ENCODE data around the gene NPEPL1.
"Not testable (repeated sequence)": the region's sequence is repeated elsewhere in the genome, so short reads cannot be mapped to it uniquely, and the experiment has no call there.

NPEPL1 gene, protein sequence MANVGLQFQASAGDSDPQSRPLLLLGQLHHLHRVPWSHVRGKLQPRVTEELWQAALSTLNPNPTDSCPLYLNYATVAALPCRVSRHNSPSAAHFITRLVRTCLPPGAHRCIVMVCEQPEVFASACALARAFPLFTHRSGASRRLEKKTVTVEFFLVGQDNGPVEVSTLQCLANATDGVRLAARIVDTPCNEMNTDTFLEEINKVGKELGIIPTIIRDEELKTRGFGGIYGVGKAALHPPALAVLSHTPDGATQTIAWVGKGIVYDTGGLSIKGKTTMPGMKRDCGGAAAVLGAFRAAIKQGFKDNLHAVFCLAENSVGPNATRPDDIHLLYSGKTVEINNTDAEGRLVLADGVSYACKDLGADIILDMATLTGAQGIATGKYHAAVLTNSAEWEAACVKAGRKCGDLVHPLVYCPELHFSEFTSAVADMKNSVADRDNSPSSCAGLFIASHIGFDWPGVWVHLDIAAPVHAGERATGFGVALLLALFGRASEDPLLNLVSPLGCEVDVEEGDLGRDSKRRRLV

GRCh38 chr20:58692579-58693225 lies at the start of gene NPEPL1:
TSS of gene NPEPL1 (plus strand) at chr20:58692800. CDS start at chr20:58692901, 101 bp downstream.
- peak; percentile 49 to 61 for DNase-seq

DNA sequence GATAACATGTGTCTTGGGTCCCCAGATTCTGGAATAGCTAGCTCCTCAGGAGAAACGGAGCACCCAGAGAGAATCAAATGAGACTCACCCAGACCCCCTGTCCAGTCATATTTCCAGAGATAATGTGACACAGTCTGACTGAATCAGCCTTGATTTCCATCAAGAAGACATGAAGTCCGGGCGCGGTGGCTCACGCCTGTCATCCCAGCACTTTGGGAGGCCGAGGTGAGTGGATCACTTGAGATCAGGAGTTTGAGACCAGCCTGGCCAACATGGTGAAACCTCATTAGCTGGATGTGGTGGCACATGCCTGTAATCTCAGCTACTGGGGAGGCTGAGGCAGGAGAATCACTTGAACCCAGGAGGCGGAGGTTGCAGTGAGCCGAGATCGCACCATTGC lies 49.7 kb upstream of the NPEPL1 start:
- DNase-seq = not testable (repeated sequence)

- no peak for DNase-seq
Measured at GRCh38 chr20:58645412-58645968, 47.1 kb upstream of the NPEPL1 start.

GRCh38 chr20:58646257-58646656 lies 46.3 kb upstream of the NPEPL1 start:
- DNase-seq = no peak

- no peak for DNase-seq
Measured at GRCh38 chr20:58646703-58647102, 45.9 kb upstream of the NPEPL1 start.

- DNase-seq = no peak
Measured at GRCh38 chr20:58647162-58647795, 45.3 kb upstream of the NPEPL1 start.

DNA sequence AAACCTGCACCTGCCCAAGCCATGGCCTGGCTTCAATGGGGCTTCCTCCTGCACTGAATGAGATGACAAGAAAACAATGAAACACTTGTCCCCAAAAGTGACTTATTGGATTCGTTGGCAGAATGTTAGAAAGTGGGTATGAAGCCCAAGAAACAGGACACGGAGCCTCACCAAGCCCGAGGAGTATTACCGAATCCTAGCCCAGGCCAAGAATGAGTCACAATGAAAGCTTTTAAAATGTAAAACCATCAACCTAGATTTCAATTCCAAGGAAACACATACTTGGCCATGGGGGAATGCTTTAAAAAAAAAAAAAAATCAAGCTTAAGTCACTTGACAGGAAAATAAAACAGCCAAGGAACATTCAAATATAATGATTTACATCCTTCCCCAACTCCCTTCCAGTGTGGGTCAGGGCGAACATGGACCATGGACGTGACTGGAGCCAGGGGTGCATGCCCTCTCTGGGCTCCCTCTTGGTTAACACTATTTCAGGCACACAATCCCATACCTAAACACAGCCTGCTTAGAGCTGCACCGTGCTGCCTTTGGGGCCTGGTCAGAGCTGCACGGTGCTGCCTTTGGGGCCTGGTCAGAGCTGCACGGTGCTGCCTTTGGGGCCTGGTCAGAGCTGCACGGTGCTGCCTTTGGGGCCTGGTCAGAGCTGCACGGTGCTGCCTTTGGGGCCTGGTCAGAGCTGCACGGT lies 44.7 kb upstream of the NPEPL1 start:
- no peak for DNase-seq

DNA sequence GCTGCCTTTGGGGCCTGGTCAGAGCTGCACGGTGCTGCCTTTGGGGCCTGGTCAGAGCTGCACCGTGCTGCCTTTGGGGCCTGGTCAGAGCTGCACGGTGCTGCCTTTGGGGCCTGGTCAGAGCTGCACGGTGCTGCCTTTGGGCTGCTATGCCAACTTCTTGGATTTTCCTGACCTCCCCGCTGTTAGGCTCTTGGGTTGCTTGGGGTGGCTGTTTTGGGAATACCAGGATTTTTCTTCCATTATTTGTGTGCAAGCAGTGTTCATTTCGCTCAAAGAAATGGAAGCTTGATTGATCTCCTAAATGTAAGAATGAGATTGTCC lies 44.1 kb upstream of the NPEPL1 start:
- not testable (repeated sequence) for DNase-seq

DNA sequence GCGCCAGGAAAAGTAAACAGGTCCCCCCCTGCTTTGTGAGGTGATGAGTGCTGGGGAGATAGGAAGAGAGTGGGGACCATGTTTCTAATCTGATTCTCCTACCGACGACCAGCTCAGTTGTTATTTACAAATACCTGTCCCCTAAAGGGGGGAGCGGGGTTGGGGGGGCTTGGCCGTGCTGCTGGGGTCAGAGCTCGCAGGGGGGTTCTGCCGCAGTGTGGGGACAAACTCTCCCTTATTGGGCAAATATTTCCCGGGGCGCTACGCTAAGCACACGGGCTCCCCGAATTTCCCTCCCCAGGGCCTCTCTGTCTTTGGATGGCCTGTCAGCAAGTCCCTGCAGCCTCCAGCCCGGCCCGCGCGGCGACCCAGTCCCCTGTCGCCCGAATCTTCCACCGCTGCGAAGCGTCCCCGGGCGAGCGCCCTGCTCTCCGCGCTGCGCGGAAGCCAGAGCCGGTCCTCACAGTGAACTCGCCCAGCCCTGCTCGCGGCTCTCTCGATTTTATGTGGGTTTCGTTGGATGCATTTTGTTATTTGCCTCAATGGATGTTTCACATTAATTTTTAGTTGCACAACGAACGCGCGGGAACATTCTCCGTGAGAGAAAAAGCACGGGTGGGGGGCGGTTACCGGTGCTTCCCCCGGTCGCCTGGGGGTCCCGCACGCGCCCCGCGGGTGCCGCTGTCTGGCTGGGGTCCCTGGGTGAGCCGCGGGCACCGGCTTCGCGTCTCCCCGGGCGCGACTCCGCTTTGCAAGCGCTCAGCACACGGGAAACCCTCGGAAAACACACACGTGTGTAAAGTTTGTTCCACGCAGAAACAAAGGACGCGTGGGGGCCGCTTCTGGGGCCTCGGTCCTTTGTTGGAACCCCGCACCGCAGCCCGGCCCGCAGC lies 43.1 kb upstream of the NPEPL1 start:
- peak in 1 of 2 donors; percentile 37 for DNase-seq

DNA sequence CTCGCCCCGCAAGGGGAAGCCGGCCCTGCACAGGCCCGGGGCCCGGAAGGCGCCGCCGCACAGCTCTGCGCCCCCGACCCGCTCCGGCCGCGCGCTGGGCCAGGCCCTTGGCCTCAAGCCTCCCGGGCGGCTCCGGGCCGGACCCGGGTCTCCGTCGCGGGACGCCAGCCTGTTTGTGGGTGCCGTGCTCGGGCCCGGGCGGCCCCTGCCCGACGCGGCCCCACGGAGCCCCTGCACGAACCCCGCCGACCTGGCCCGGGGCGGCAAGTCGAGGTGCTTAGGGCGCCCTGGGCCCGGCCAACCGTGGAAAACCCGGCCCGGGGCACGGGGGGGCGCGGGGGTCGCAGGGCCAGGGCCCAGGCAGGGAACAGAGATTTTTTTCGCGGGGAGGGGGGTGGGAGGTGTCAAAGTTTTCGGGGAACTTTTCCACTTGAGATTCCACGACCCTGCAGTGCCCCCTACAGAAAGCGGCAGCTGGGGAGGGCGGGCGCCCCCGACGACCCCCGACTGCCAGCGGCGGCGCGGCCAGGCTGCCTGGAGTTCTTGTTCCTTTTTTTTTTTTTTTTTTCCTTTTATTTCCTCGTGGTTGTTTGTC lies 42.3 kb upstream of the NPEPL1 start:
- peak in 1 of 2 donors; percentile 39 for DNase-seq

DNA sequence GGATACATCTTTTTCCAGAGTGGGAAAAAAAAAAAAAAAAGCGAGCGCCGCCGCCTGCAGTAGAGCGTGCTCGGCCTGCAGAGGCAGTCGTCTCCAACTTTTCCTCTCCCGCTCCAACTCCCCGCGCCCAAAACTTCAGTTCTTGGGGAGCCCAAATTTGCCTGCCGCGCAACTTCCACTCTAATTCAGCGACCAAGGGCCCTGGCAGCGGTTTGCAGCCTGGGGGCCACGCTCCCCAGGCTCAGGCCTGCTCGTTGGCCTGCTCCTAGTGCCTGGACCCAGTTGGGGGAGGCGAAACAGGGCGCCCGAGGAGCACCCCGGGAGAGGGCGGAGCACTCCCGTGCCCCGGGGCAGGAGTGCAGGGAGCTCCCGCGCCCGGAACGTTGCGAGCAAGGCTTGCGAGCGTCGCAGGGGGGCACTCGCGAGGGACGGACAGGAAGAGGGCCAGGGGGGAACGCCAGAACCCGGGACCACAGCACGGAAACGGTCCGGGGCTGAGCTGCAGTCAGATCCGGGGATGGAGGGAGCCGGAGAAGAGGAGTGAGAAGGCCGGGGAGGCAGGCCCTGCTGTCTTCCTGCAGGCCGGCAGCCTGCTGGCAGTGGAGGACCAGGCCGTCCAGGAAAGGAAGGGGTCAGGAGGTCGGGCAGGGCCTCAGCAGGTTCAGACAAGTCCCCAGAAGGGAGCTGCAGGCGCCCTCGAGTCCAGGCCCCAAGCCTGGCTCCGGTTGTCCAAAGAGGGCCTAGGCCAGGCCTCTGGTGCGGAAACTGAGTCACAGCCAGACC lies 41.6 kb upstream of the NPEPL1 start, which contains the start of gene STX16:
TSS of gene STX16 (plus strand) at position 508 of the 783 bp plus-strand sequence. CDS start 724 bp downstream, outside the sequence.
- DNase-seq = peak; percentile 86

DNA sequence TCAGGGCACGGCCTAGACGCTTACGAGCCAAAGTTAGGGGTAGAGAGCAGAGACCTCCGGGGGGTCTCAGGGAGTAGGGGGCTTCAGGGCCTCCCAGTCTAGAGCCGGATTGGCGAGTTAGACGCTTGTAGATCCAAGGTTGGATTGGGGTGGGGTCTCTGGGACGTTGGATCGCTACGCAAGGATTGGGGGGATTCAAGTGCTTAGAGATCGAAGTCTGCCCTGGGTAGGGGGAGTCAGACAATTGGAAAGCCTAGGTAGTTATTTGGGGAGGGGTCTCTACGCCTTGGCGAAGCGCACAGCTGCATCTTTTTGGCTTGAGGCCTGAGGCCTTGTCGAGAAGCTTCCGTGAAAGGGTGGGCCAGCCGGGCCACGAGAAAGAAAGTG lies 41.0 kb upstream of the NPEPL1 start:
- no peak for DNase-seq

GRCh38 chr20:58651946-58652605 lies 40.5 kb upstream of the NPEPL1 start:
- DNase-seq = peak in 1 of 2 donors; percentile 35

DNA sequence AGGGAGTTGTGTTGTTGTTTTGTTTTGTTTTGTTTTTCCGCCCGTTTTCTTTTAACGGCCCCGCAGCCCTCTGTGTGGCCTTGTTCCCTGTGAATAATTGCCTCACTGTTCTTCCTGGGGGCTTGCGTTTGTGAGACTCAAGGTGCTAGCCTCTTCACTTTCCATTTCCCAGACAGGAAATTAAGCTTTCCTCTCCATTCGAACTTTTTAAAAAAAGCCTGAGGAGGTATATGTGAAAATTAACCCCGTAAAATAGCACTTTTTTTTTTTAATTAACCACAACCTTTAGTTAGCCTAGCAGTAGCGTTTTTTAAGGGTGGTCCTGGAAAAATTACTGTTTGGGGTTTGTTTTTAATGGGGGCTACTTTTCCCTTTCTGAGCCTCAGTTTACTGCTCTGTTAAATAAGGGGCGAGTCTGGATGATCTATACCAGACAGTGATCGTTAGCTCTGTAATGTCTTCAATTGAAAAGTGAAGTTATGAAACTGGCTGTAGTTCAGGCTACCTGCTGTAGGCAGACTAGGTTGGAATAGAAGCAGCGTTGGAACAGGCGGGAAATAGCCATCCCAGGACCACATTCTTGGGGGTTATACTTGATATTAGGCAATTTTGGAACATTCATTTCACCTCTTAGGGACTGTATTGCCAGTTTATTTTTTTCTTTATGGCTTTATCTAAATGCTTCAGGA lies 39.9 kb upstream of the NPEPL1 start:
- no peak for DNase-seq

- no peak for DNase-seq
Measured at GRCh38 chr20:58654337-58654736, 38.3 kb upstream of the NPEPL1 start.

DNA sequence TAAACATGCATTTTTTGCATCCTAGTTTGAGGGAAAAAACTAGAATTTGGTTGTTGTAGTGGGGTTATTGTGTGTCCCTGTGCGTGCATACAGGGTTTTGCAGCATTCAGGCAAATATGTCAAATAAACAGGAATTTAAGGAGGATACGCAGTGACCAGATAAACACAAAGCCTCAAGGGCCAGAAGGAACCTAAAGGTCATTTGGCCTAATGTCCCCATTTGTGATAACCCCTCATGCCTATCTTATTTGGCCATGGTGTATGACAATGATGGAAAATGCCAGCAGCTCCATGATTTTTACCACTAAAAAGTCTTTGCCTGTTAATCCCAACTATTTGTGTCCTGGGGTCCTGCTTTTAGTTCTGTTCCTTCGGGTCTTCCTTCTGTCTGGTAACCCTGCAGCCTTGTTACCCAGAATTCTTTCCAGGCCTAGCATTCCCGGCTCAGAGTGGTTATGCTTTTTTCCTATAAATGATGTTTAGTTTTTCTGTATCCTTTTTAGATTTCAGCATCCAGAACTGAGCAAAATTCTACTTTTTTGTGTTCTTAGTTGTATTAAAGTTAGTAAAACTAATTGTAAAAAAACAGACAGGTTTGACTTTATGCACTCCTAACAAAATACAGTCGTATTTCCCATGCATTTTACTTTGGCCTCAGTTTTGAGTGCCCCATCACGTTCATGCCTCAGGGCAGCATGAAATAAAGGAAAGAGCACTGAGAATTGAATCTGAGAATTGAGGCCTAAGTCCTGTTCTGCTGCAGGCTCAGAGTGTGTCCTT lies 37.1 kb upstream of the NPEPL1 start:
- no peak for DNase-seq

DNA sequence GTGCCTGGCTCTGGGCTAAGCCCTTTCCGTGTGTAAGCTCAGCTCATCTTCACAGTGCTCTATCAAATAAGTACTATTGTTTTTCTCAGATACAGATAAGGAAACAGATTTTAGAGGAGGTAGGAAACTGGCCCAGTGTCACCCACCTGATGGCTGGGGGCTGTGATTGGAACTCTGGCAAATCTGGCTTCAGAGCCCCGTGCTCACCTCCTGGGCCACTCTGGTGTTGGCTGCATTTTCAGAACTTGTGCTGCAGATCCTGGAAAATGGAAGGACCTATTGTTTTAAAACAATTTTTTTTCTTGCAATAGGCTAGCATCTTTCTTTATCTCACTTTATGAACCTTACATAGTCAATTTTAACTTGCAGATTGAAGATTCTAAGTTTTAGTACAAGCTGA lies 35.8 kb upstream of the NPEPL1 start:
- DNase-seq = no peak

GRCh38 chr20:58657262-58657661 lies 35.3 kb upstream of the NPEPL1 start:
- DNase-seq = no peak
